NCI-H82 treated with DMSO at 0.1 percent for 48 hours (cell line): ENCODE measurements around the gene C11orf58.

ENCODE experiments used
- DNase-seq: peaks from one replicate; lab custom pipeline; 2025; ENCODE audit not compliant: unreplicated experiment; lab: John Stamatoyannopoulos, UW

The C11orf58 gene

DNA sequence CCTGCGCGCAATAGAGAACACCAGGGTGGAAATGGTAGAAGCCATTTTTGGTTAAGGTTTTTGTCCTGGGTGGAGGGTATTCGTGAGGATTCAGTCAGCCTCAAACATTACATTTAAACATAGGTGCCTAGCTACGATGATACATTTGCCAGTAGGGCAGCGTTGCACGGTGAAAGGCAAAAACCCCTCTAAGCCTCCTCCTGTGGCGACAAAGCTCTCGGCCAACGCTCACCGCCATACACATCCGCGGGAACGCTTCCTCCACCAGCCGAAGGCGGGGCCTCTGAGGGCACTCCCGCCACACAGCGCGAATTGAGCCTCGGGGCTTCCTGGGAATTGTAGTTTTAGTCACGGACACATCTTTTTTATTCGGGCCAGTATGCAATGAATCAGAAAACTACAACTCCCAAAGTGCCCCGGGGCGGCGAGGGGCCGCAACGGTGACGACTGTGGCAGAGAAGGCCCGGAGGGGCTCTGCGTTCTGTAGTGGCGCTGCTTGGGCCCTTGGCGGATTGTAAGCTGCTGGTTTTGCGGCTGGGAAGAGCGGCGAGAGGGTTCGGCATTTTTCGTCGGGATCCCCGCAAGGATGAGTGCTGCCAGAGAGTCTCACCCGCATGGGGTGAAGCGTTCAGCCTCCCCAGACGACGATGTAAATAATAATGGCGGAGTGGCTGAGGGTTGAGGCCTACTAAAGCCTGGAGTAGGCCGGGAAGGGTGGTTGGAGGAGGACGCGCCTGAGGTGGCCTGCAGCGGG is at the start of gene C11orf58:
Gene C11orf58 (plus strand): TSS at position 455 of the 754 bp plus-strand sequence. CDS start 132 bp downstream, at position 587.
- DNase-seq, result peak; percentile 84

DNA sequence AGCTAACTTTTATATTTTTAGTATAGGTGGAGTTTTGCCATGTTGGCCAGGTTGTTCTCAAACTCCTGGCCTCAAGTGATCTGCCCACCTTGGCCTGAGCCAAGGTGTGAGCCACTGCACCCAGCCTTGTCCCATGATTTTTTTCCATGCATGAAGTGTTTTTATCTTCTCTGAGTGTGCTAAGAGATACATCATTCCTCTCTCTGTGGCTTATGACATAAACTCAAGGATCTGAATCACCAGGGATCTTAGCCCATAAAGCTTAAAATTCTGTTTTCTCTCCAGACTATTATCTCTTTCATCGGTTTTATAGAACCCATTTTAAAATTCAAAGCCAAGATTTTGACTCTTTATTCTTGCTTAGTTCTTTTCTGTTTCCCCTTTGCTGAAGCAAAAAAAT is 48.4 kb upstream of the C11orf58 start:
- no peak for DNase-seq

DNA sequence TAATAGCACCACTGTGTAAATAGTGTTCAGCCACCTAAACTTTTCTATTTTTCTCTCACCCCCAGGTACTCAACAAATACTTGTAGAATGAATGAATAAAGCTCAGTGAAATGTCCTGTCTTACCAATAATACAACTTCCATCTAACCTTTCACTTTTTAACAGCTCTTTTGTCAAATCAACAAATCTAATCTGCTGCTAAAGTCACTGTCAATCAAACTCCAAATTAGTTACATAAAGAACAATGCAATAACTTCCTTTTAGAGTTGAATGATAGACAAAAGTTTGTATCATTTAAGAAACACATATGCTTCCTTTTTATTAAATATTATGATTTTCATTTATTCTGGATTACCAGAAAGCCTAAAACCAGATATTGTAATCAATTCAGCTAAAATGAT is 34.7 kb upstream of the C11orf58 start:
- no peak for DNase-seq

DNA sequence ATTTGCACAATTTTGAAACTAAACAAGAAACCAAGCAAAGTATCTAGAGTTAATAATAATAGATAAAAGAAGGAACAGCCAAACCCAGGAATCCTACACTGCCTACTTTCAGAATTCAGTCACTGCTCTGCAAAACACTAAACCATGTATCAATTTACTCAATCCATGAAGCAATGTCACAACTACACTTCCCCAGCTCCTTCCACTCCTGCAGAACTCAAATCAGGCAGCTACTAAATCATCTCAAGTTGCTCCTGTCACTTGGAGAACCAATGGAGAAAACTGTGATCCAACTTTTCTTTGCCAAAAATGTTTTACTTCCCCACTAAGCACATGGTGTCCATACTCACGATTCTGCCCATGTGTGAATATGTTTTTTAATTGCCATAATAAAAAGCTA is 24.9 kb upstream of the C11orf58 start:
- no peak for DNase-seq

DNA sequence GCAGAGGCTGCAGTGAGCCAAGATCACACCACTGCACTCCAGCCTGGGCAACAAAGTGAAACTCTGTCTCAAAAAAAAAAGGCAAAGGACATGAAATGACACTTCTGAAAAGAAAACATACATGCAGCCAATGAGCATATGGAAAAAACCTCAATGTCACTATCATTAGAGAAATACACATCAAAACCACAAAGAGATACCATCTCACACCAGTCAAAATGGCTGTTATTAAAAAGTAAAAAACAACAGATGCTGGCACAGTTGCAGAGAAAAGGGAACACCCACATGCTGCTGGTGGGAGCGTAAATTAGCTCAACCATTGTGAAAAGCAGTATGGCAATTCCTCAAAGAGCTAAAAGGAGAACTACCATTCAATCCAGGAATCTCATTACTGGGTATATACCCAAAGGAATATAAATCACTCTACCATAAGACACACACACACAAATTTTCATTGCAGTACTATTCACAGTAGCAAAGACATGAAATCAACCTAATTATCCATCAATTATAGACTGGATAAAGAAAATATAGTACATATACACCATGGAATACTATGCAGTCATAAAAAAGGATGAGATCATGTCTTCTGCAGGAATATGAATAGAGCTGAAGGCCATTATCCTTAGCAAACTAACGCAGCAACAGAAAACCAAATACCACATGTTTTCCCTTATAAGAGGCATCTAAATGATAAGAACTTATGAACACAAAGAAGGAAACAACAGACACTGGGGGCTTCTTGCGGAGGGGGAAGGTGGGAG is 15.7 kb upstream of the C11orf58 start:
- DNase-seq, result no peak

DNA sequence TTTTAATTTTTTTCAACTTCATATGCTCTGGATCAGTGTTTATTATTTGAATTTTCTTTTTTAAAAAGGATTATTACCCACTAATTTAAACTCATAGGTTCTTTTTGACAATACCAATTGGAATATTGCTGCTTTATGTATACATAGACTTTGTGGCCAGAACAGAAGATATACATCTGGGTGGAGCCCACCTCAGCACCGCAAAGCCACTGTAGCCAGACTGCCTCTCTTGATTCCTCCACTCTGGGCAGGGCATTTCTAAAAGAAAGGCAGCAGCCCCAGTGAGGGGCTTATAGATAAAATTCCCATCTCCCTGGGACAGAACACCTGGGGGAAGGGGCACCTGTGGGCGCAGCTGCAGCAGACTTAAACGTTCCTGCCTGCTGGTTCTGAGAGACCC is 10.6 kb upstream of the C11orf58 start:
- DNase-seq, result no peak

DNA sequence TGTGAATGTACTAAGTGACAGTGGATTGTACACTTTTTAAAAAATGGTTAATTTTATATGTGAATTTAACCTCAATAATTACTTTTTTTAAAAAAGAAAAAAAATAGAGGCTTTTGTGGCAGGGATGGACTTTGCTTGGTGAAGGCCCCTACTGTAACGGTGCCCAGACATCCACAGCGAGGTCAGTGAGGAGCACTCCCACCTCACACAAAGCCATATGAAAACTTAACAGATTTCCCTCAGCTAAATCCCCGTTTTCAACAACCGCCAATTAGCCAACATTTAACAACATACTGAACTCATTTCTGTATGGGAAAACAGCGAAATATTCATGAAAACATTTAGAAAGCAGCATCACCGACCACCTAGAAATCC is 642 bp upstream of the C11orf58 start:
- DNase-seq, result no peak

DNA sequence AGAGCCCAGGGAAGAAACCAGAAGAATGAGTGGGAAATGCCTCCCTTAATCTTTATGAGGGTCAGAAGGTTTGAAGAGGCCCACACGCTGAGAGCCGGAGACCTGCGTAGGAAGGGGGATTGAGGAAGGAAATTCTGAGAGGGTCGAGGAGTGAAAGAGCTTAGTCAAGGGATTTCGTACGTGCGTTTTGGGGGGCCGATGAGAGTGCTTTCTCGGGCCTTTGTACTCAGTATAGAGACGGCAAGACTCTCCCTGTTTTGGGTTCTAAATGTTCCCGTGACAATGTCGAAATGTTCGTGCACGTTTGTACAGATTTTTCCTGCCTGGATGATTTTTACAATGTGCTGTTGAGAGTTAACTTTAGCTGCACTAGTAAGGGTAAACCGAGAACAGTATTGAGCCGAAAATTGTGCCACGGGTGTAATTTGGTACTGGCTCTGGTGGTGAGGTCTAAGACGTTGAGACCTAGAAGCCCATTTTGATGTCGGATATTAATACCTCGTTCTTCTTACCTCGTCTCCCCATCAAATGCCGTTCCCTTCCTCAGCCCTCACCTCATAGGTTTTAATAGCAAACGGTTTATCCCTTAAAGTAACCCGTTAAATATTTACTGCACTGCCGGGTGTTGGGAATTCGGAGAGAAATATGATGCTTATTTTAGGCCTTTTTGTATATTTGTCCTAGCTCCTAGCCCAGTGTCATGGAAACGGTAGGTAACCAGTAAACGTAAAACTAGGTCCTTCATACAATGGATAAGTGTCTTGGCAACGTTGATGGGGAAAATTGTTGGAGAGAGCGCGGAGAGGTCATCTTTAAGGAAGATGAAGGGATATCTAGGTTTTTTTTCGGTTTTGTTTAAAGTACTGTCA is 734 bp downstream of the C11orf58 start:
- no peak for DNase-seq

DNA sequence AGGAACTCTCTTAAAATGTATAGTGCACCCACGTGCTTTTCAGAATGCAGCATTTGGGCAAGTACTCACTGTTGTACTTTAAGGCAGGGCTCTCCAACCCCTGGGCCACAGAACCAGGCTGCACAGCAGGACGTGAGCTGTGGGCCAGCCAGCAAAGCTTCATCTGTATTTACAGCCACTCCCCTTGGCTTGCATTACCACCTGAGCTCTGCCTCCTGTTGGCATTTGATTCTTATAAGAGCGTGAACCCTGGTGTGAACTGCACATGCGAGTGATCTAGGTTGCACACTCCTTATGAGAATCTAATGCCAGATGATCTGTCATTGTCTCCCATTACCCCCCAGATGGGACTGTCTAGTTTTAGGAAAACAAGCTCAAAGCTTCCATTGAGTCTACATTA is 3.0 kb downstream of the C11orf58 start:
- DNase-seq, result no peak

DNA sequence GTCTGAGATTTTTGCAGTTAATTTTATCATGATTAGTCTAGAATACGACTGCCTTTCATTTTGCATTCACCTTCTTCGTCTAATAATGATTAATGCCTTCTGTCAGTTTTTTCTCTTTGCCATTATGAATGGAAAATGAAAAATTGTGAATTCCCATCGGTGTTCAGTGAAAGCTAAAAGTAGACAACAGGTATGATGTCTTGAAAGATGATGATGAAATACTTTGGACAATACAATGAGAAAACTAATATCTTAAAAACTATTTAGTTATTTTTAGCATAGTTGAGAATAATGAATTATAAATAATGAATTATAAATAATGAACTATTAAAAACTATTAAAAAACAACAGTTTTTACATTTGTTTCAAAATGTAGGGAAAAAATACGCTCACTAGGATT is 5.0 kb downstream of the C11orf58 start:
- DNase-seq, result no peak

DNA sequence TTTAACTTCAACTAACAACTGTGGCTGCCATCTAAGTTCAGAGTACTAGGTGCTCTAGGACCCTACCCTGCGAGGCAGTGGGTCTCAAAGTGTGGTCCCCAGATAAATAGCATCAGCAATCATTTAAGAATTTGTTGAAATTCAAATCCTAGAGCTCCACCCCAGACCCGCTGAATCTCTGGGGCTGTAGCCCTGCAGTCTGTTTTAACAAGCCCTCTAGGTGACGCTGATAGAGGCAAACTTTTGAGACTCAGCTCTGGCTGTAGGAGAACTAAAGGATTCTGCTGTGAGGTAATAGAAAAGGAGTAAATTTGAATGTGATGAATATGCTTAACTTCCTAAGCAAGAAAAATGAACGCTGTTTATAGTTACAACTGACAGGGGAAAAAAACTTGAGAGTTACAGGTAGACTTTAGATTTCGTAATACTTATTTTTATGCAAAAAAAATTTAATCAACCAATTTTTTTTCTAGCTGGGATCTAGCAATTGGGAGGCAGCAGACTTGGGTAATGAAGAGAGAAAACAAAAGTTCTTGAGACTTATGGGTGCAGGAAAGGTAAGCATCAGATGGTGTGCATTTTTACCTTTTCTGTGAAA is 5.8 kb downstream of the C11orf58 start:
- DNase-seq, result no peak

DNA sequence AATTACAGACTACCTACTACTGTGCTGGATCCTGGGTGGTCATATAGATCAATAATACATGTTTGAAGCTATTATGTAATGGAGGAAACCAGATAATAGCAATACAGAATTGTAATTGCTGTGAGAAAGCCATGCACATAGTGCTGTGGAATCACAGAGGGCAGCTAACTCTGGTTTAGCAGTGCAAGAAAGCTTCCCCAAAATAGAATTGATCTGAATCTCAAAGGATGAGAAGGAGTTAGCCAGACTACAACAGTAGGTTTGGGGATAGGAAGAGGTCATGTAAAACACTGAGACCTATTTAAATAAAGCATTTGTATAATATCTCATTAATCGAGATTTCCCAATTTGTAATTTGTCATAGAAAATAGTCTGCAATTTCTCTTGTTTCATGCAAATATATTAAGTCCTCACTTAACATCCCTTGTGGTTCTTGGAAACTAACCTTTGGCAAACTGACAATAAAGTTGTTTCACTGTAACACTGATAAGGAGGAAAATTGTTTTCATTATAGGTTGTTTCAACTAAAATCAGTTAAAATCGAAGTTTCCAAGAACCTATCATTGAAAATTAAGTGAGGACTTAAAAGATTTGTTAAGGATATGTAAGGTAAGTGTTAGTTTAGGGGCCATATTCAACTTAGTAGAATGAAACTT is 7.6 kb downstream of the C11orf58 start:
- DNase-seq, result no peak

DNA sequence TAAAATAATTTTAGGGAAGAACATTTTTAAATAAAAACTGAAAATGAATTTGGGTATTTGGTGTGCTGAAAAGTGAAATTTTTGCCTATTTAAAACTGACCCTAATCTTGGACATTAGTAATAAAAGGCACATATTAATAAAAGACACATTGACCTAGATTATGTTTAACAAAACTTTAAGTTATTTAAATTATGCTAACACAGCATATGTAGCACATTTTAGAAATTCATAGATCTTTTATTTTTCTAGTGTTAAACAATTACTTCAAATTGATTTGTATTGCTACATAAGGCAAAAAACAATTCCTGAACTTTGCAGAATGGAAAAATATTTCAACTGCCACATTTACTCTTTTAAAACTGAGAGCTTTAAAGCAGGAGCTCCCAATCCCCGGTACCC is 10.6 kb downstream of the C11orf58 start:
- DNase-seq, result no peak

DNA sequence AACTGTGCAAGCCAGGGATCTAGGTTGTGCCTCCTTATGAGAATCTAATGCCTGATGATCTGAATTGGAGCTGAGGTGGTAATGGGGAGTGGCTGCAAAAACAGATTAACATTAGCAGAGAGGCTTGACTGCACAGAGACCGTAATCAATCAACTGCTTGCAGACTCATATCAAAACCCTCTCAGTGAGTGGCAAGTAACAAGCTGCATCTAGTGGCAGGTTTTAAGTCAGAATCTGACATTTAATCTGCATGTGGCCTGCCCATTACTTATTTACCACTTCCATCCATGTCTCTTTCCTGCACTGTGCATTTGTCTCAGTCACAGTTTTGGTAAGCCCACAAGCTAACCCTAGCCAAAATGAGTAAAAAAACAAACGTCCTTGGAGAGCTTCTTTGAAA is 11.2 kb downstream of the C11orf58 start:
- no peak for DNase-seq

DNA sequence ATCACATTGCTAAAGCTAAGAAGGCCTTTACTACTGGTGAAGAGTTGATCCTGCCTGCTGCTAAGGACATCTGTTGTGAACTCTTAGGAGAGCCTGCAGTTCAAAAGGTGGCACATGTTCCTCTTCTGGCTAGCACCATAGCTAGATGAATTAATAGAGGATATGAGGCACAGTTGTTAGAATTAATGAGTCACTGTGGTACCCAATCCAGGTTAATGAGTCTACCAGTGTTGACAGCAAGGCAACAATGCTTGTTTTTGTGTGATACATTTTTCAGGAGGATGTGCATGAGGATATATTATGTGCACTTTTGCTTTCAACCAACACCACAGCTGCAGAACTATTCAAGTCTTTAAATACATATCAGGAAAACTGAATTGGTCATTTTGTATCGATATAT is 12.0 kb downstream of the C11orf58 start:
- DNase-seq, result peak; percentile 4

DNA sequence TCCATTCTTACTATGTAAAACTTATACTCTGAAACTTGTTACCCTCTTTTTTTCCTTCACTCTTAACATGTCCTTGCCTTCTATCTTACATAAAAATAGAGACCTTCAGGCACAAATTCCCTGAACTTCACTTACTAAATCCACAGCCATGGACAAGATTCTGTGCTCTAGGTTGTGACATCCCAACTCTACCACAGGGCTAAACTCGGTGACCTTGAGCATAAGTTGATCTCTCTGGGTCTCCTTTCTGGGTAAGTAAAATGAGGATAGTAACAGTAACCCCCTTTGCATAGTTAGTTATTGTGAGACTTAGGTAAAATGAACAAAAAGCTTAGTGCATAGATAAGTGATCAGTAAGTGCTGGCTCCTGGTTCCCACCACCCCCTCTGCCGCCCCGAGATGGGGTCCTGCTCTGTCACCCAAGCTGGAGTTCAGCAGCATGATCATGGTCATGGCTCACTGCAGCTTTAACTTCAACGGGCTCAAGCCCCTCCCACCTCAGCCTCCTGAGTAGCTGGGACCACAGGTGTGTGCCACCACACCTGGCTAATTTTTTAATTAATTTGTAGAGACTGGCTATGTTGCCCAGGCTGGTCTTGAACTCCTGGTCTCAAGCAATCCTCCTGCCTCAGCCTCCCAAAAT is 20.1 kb downstream of the C11orf58 start:
- no peak for DNase-seq

DNA sequence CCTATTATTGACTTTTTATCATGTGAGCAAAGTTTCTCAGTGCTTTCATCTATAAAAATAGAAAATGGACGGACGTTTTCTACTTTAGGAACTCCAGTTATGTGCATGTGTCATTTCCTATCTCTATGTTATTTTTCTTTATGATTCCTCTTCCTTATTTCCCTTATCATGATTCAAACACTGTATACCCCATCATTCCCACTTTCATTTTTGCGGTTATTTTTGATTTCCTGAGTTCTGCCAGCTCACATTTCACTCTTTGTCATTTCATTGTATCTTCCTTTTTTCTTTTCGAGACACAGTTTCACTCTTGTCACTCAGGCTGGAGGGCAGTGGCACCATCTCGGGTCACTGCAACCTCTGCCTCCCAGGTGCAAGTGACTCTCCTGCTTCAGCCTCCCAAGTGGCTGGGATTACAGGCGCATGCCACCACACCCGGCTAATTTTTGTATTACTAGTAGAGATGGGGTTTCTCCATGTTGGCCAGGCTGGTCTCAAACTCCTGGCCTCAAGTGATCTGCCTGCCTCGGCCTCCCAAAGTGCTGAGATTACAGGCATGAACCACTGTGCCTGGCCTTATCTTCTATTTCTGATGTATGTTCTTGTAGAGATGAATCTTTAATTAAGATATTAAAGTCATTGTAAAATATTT is 21.5 kb downstream of the C11orf58 start:
- DNase-seq, result no peak

DNA sequence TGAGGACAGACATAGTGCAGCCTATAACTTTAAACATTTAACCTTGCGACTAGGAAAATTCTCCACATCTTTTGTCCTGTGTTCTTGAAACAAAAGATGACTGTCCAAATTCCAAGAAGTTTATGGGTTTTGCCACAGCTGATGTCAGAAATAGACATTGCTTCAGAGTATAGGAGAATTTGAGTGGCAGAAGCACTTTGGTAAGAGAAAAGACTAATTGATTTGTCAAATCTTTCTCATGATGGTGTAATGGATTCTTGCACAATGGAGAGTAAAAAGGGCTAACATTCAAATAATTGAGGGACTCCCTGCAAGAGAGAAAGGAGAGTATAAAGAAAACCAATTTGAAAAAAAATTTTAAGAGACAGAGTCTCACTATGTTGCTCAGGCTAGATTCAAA is 25.3 kb downstream of the C11orf58 start:
- no peak for DNase-seq

DNA sequence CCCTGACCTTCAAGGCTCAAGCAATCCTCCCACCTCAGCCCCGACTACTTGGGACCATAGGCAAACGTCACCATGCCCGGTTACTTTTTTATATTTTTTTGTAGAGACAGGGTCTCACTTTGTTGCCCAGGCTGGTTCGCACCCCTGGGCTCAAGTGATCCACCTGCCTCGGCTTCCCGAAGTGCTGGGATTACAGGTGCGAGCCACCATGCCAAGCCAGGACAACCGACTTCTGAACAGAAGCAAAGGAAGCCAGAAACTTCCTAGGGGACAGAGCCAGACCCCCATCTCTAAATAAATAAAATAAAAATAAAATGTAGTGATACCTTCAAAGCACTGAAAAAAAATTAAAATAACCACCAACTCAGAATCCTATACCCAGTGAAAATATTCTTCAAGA is 26.4 kb downstream of the C11orf58 start:
- DNase-seq, result no peak

DNA sequence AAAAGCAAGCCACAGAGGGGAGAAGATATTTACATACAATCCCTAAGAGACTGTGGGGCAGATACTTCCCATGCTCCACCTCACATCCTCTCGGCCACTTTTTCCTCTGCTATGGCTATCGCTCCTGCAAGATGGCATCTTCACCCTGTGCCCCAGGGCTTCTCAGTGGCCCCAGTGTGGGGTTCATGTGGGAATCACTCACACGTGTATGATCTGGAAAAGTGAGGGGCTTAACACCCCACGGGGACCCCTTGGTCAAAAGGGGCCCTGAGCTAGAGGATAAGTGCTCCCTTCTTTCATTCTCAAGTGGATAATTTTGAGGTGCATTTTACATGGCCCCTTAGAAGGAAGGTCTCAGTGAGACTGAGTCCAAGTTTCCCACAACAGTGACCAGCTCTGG is 28.7 kb downstream of the C11orf58 start:
- no peak for DNase-seq
